Suppressor macrophage treated with lipopolysaccharide for 1 hour (primary cell): ENCODE measurements around the gene TNFRSF11A.
A peak's percentile ranks its signal among the peaks of the same experiment; 100 is the strongest.

Experiments
- DNase-seq, 3 donors: peaks; one replicate each; pipeline ENCODE4 v3.0.0-alpha.2; 2020 to 2022

Gene TNFRSF11A

DNA sequence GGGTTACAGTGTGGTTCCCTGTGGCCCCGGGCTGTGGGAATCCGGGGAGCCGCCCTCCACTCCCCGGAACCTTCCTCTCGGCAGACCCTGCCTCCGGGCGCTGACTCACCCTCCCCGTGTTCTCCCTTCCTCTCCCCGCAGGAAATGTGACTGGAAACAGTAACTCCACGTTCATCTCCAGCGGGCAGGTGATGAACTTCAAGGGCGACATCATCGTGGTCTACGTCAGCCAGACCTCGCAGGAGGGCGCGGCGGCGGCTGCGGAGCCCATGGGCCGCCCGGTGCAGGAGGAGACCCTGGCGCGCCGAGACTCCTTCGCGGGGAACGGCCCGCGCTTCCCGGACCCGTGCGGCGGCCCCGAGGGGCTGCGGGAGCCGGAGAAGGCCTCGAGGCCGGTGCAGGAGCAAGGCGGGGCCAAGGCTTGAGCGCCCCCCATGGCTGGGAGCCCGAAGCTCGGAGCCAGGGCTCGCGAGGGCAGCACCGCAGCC, 59.5 kb downstream of the TNFRSF11A start:
- DNase-seq, result no peak

DNA sequence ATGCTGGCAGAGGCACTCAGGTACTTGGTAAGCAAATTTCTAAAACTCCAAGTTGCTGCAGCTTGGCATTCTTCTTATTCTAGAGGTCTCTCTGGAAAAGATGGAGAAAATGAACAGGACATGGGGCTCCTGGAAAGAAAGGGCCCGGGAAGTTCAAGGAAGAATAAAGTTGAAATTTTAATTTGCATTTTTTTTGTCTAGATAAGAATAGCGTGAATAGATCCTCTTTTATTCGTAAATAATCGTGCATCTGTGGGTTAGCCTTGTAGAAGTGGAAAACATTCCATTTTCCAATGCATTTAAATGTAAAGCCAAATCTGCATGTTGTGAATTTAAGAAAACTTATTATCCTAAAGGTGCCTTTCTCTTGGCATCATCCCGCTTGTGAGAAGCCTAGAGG, 61.0 kb downstream of the TNFRSF11A start:
- DNase-seq, result no peak

DNA sequence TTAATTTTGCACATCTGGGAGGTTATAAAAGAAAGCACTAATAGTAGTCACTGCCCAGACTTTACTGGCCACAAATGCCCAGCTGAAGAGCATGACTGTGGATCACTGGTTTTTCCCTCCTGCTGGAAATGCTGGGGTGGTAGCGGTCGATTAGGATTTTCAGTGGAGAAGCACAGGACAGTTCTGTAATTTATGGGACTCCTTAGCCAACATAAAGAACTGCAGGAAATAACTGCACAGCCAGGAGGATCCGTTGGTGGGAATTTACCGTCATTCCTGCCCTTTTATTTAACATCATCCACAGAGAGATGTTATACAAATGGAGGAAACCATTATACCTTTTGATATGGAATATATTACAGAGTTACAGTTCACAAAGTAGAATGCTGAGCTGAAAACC, 61.5 kb downstream of the TNFRSF11A start:
- no peak for DNase-seq

DNA sequence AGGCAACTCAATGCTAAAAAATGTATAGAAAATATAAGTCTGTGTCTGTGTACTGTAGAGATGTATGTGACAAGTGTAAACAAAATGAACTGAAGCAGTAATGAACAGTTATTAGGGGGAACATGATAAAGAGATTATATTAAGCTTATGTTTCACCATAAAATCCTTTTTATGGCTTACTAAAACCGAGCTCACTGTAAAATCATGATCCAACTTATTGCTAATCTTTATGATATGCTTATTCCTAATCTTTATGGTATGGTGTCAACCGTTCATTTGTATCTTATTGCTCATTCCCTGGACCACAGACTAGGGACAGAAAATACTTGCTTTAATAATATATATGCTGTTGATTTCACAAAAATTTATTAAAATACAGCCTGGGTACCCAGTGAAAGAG, 62.1 kb downstream of the TNFRSF11A start:
- no peak for DNase-seq

DNA sequence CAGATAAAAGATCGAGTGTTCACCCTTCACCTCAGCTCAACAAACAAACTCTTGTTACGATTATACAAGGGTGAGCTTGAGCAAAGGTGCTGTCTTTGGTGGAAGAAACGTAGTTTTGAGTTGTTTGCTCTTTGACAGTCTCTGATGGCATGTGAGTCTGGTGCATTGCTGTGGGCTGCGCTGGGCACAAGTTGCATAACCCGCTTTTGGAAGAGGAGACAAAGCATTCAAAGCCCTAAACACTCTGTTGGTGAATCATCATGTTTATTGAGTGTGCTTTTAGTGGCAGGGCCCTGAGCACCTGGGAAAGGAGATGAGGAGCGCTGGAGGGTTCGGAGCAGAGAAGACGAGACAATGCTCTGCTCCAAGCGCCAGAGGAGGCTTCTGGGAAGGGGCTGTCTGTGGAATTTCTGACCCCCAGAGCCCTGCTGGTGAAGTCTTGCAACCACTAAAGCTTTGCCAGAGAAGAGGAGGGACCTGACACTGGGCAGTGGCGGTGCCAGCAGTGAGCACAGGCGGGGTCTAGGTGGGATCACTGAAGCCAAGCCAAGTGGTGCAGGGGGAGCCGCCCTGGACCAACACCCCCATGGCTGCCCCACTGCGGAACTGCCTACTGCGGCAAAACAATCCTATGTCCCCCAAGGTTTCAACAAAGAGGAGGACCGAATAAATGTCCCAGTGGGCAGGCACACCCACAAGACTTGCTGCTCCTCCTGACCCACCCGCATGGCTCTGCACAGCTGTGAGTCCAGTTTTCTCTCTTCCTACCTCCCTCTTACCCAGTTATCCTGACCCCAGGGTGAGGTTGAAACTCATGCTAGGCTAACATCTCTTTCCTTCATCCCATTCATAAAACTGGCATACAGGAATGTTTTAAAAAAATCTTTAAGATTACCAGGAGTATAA, 64.0 kb downstream of the TNFRSF11A start:
- DNase-seq, result no peak

DNA sequence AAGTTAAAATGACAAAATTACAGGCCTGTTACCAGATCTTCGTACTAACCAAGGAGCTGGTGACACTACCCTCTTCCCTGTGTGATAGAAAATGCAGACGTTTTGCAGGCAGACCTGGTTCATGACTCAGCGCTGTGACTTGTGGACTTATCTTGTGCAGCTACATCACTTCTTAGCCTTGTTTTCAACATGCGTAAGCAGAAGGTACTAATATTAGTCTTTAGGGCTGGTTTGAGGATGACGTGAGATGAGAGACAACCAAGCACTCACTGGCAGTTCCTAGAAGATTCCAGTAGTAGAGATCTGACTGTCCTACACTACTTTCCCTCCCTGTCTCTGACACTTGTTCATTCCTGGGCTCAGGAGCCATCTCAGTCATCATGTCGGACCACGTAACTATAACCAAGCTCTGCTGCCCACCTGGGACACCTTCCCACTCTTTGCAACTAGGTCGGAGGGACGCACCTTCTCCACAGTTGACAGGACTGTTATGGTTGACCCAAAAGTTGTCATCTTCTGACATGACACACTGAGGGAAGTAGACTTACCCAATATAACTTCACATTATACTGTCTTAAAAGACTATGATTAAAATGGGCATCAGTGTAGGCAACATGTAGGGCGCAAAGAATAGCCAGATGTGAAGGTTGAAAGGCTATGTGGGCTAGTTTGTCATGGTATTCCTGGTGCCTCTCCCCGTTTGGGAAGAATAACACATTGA, 64.8 kb downstream of the TNFRSF11A start:
- peak in 1 of 3 donors; percentile 7 for DNase-seq

DNA sequence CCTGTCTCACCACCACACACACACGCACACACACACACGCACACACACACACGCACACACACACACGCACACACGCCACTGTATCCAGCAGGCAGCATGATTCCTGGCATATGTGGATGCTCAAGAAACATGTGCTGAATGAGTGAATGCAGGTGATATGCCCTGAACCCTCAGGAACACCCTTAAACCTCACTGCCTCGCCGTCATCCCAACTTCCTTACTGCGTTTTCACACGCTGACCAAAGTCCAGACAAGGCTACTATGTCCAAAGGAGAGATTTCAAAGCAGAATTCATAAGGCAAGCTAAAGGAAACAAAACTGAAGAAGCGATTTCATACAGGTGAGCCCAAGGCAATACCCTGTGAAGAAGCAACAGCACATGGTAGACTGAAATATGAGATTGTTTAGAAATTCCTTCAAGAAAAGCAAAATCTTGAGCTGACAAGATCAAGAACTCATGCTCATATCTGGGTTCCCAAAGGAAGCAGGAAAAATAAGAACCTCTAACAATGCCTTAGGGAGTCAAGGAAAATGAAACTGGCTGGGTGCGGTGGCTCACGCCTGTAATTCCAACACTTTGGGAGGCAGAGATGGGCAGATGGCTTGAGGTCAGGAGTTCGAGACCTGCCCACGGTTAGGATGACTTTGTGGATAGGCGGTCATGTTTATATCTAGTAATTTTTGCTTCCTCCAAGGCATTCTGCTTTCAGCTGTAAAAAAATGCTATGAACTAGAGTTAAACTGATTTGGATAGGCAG, 69.1 kb downstream of the TNFRSF11A start:
- DNase-seq, result no peak

DNA sequence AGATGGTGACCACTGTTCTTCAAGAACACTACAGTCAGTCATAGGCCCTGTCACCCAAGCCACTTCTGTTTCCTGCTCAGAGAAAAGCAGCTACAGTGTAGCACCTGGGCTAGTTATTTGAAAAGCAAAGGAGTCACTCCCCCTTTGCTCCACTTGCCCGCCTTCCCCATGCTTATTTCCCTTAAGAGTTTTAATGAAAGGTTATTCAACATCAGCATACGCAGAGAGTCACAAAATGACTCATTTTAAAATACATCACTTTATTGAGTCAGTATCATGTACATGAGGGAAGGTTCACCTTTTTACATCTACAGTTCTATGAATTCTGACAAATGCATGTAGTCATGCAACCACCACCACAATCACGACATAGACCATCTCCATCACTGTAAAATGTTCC, 71.3 kb downstream of the TNFRSF11A start:
- peak in 1 of 3 donors; percentile 33 for DNase-seq

DNA sequence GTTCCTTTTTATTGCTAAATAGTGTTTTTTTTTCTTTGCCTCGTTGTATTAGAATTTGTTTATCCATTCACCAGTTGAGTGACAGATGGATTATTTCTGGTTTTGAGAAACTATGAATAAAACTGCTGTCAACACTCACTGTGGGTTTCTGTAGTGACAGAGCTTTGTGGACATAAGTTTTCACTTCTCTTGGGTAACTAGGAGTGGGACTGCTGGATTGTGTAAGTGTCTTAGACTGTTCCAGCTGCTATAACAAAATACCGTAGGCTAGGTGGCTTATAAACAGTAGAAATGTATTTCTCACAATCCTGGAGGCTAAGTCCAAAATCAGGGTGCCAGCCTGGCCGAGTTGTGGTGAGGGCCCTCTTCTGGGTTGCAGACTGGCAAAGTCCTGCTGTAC, 71.9 kb downstream of the TNFRSF11A start:
- DNase-seq, result no peak

DNA sequence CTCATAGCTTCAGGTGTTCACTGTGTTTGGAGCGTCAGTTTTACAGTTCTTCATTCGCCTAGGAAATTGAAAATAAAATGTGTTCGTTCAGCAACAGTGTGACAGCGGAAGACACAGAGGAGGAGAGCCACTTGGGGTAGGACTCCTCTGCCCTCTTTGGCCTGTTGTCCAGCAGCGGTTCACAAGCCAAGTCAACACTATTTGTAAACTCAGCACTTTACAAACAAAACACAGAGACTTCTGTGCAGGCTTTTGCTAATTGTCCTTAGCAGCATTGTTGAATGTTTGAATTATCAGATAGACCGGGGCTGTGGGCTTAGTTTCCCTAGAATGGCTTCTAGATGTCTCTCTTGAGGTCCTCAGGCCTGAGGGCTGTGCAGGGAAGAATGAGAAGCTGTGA, 73.2 kb downstream of the TNFRSF11A start:
- no peak for DNase-seq

DNA sequence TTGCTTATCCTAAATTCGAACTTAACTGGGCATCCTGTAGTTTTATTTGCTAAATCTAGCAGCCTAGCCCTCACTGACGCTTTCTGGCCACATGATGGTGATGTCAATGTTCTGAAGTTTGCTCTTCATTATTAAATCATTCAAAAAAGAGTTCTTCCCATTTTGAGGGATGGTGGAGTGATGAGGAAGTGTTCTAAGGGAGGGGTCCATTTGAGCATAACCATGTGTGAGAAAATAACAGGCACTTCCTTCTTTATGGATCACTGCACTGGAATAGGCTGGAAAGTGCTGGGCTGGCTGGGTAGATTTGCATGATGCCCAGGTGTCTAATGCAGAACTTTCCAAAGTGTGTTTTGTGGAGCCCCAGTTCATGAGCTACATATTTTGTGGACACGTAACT, 74.2 kb downstream of the TNFRSF11A start:
- DNase-seq, result peak; percentile 69 to 77 (median 74)

DNA sequence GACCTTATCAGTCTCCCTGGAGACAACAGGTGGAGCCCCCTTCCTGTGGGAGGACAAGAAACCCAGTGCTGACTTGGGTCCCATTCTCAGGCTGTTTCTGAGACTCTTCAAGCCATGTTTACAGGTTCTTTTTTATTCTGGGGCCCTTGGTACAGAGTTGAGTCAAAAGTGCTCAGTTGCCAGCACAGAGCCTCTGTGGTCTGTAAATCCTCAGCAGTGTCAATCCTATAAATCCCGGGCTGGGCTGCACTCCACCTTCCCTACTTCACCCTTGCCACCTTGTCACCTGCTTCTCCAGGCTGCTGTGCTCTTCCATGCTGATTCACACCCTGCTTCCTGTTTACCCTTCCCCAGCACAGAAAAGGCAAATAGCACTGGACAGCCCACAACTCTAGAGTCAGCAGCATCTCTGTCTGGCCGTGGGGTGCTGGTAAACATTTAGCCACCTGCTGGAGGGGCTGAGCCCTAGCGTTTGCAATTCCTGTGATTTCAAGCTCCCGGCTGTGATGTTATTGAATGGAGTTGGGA, 74.7 kb downstream of the TNFRSF11A start:
- DNase-seq, result peak in 1 of 3 donors; percentile 16

DNA sequence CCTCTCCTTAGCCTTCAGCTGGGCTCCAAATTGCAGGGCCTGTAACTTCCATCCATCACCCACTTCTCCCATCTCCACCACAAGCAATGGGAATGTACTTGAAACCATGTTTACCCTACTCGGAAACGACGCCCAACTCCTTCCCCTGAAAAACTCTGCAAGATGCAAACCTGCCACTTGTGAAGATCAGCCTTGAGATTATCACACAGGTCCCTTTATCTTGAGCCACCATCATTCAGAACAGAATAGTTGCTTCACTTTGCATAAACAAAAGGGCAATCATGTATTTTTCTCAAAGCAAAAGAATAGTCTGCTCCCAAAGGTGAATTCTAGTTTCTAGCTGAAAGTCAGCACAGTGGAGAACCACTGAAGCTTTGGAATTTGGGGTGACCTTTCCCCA, 75.8 kb downstream of the TNFRSF11A start:
- no peak for DNase-seq

DNA sequence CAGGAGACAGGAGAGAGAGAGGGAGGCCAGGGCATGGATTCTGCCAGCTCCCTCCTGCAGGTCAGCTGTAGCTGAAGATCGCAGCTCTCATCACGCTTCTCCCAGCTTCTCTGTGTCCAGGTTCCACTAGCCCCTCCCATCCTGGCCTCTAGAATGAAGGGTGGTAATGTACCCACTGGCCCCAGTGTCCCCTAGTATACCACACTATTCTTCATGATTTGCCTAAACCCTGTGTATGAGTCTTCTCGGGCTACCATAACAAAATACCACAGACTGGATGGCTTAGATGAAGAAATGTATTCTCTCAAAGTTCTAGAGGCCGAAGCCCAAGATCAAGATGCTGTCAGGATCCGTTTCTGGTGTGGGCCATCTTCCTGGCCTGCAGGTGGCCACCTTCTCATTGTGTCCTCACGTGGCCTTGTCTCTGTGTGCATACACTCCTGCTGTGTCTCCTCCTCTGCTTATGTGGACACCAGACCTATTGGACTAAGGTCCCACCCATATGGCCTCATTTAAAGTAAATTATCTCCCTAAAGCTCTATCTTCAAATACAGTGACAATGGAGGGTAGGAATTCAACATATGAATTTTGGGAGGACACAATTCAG, 77.3 kb downstream of the TNFRSF11A start:
- no peak for DNase-seq

DNA sequence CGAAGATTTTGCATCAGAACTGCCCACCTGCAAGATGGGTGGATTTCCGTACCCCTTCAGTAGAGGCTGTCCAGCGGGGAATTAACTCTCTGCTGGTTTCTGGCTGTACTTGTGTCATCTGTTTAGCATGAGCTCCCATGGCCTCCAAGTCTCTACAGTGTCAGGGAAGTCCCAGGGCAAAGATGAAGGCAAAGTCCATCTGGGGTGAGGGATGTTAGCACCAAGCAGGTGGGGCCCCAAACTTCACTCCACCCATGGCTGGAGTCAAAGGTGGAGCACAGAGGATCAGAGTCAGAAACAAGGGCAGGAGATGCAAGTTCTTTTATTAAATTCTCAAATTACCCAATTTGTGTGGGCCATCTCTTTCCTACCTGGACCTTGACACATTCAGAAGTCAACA, 78.0 kb downstream of the TNFRSF11A start:
- DNase-seq, result no peak

DNA sequence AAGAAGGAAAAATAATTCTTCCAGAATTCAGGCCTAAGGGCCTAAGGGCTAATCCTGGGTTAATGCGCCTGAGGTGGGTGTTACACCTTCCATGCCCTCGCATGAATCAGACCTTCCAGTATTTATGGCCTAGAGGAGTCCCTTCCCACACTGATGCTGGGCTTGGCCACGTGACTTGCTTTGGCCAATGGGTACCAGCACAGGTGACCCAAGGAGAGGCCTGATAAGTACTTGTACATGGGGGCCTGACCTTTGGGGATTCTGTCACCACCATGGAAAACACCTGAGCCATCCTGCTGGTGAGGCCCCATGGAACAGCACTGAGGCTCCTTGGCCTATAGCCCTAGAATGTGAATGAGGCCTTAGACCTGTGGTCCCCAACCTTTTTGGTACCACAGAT, 79.8 kb downstream of the TNFRSF11A start:
- DNase-seq, result no peak

DNA sequence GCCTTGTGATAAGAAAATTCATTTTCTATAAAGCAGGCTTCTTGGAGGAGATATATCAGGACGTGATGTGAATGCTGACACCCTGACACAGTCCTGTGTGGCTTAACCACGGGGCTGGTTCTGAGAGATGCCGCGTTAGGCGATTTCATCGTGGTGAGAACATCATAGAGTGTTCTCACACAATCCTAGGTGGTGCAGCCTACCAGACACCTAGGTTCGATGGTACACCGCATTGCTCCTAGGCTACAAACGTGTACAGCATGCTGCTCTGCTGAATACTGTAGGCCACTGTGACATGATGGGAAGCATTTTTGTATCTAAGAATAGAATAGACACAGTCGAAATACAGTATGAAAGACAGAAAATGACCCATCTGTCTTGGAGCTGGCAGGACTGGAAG, 82.5 kb downstream of the TNFRSF11A start:
- no peak for DNase-seq

DNA sequence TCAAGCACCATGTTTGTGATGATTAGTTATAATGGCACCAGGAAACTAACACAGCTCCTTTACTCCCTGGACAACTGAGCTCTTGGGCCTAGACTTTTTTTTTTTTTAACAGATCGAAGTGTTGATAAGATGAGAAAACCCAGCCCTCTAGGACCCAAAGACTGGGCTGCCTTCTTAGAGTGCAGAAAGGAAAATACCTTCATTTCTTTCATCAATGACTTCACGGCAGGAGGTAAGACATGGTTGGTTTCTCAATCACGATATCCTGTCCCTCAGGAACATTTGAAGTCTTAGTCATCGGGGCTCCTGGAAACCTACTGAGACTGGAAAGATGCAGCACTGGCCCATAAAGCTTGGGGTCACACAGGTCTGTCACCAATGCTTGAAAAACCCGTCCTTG, 84.7 kb downstream of the TNFRSF11A start:
- DNase-seq, result no peak

DNA sequence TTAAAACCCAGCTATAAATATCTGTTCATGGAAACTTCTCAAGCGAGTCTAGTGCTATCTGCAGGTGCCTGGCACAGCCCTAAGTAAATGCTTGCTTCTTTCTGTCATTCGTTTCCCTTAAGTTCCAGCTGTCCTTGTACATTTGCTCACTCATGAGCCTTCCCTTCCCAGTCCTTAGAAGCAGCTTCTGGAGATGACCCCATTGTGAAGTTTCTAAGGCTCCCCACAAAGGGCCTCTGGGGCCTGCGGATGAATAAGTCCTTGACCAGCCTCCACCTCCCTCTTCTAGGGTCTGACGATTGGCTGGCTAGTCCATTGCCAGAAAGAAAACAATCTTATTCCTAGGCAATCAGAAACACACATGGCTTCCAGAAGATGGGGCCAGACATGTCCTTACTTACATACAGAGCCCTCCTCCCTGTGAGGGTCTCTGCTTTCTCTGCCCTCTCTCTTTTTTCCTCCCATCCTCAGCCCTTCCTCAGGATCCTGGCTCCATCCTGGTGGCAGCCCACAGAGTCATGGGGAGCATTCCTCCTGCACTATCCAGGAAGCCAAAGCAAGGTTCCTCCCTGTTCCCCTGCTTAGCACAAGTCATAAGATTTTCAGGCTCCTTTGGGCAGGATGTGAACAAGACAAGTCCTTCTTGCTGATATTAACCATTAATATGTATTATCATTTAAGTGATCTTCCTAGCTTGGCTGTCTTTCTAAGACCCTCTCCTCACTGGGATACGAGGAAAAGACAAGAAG, 87.3 kb downstream of the TNFRSF11A start:
- no peak for DNase-seq

DNA sequence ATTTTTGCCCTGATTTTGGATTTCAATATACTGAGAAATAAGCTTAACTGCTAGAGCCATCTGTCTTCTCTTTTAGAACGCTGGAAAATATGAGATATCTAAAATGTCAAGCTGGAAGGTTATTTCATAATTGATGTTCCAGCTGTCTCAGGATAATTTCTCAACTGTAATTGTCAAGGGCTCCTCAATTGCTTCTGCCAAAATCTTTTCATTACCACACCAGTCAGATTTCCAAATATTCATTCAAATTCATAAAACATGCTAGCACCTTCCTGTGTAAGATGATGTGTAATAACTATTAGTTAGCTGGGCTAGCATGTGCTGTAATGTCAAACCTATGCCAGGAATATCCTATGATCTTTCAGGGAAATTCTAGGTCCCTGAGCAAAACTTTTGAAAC, 88.1 kb downstream of the TNFRSF11A start:
- no peak for DNase-seq

DNA sequence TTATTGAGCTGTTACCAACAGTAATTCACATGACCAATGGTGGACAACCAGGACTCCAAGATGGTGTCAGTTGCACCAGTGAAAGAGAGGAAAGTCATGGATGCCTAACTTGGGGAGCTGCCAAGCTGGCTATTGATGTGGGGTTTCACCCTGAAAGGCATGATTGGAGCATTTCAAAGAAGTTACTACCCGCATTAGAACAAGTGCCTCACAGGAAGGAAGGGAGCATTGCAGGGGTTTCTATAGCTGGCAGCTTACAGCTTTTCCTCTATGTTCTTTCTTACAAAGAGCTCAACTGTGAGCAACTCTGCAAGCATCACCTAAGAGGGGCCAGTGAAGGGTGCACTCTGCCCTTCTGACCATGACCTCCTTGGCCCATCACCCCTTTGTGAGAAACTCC, 93.1 kb downstream of the TNFRSF11A start:
- DNase-seq, result no peak

DNA sequence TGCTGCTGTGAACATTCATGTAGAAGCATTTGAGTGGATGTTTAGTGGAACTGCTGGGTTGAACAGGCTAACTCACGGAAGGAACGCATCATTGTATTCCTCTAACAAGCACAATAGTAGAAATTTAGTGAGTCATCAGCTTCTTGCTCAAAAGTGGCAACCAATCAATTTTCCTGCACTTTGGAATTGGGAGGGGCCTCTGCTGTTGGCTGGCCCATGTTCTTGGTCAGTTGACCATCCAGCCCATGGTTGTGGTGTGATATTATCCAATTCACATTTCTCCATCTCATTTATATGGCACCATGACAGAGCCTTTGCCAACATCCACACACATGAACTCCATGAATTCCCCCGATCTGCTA, 95.0 kb downstream of the TNFRSF11A start:
- DNase-seq, result peak; percentile 39 to 75 (median 59)
